ACC112 (cell line): Measurements from ENCODE around the gene CCNB1.
"Not testable (repeated sequence)": the region's sequence is repeated elsewhere in the genome, so short reads cannot be mapped to it uniquely, and the experiment has no call there.

Experiments
- H2AFZ ChIP-seq: fragments of 200-600 bp; sonication (generic); one replicate; pipeline ENCODE4 v1.6.0; 2017; ENCODE audit warnings: antibody characterized with exemption, low read length; ENCODE audit not compliant: unreplicated experiment
- H3K27ac ChIP-seq: fragments of 200-600 bp; sonication (generic); 2 replicates; pipeline ENCODE4 v1.5.1; 2014; ENCODE audit warnings: low read depth, mild to moderate bottlenecking, antibody characterized with exemption, low read length, moderate library complexity
- H3K27me3 ChIP-seq: fragments of 200-600 bp; sonication (generic); 2 replicates; pipeline ENCODE4 v1.6.1; 2014; ENCODE audit warnings: mild to moderate bottlenecking, antibody characterized with exemption, low read length, moderate library complexity, mixed read lengths; ENCODE audit not compliant: insufficient read depth
- H3K36me3 ChIP-seq: fragments of 200-600 bp; sonication (generic); 2 replicates; pipeline ENCODE4 v1.6.1; 2016; ENCODE audit warnings: mild to moderate bottlenecking, antibody characterized with exemption, low read length, moderate library complexity, mixed read lengths; ENCODE audit not compliant: insufficient read depth
- H3K4me1 ChIP-seq: fragments of 200-600 bp; sonication (generic); one replicate; pipeline ENCODE4 v1.6.1; 2016; ENCODE audit warnings: low read length, mixed read lengths; ENCODE audit not compliant: insufficient read depth, unreplicated experiment, control insufficient read depth
- H3K4me3 ChIP-seq: fragments of 200-600 bp; sonication (generic); 2 replicates; pipeline ENCODE4 v1.5.1; 2014; ENCODE audit warnings: mild to moderate bottlenecking, low read depth, low read length
- H3K79me2 ChIP-seq: fragments of 200-600 bp; sonication (generic); one replicate; pipeline ENCODE4 v1.6.0; 2016; ENCODE audit warnings: low read length; ENCODE audit not compliant: control insufficient read depth, unreplicated experiment, insufficient read depth

The CCNB1 gene

DNA sequence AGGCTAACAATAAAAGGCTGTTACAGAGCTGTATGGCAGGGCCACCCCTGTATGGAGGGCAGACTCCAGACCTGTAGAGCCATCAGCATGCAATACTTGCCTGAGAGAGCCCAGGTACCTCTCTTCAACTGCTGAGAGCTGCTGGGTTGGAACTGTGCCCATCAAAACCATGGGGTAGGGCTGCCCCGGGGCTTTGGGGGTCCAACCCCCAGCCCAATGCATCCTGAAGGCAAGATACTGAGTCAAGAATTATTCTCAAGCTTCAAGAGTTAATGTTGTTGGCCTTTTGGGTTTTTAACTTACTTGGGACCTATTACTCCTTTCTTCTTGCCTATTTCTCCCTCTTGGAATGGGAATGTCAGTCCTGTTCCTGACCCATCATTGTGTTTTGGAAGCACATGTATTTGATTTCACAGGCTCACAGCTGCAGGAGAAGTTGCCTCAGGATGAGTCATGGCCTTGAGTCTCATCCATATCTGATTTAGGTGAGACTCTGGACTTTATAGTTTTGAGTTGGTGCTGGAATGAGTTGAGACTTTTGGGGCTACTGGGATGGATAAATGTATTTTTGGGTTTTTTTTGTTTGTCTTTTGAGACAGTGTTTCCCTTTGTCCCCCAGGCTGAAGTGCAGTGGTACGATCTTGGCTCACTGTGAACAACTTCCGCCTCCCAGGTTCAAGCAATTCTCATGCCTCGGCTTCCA is 46.7 kb downstream of the CCNB1 start:
- H3K79me2 ChIP-seq: peaks cover 6% of the 10 kb centered on the region
- H2AFZ ChIP-seq: no peak overlapping the region
- 0 out of 2 replicates have a peak, but pooled peaks cover 2% of the 10 kb centered on the region for H3K36me3 ChIP-seq
- H3K27ac ChIP-seq: no peak overlapping the region
- H3K4me1 ChIP-seq: peaks cover 8% of the 10 kb centered on the region
- no peak overlapping the region for H3K4me3 ChIP-seq
- H3K27me3 ChIP-seq: no peaks in the 10 kb centered on the region

DNA sequence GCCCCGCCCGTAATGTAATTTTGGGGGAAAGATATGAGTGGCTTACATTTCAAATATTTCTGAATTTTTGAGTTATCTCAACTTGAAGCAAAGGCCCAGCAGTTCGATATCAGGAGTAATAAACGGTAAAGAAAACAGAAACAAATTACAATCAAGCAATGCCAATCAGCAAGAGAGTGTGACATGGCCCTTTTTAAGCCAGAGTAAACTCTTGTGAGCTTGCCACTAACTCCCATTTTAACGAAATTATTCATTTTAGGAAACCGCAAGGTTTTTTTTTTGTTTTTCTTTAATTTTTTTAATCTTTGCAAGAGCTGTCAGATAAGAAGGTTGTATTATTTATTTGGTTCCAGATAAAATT is 50.2 kb downstream of the CCNB1 start:
- H3K4me3 ChIP-seq: peak overlapping the region; percentile 89
- H3K27me3 ChIP-seq: no peaks in the 10 kb centered on the region
- no peaks in the 10 kb centered on the region for H3K36me3 ChIP-seq
- H3K79me2 ChIP-seq: peaks cover 21% of the 10 kb centered on the region
- H3K27ac ChIP-seq: peak overlapping the region; percentile 26; the same call in 1 of the 2 replicates
- peak overlapping the region; percentile 96 for H2AFZ ChIP-seq
- H3K4me1 ChIP-seq: peaks cover 8% of the 10 kb centered on the region

DNA sequence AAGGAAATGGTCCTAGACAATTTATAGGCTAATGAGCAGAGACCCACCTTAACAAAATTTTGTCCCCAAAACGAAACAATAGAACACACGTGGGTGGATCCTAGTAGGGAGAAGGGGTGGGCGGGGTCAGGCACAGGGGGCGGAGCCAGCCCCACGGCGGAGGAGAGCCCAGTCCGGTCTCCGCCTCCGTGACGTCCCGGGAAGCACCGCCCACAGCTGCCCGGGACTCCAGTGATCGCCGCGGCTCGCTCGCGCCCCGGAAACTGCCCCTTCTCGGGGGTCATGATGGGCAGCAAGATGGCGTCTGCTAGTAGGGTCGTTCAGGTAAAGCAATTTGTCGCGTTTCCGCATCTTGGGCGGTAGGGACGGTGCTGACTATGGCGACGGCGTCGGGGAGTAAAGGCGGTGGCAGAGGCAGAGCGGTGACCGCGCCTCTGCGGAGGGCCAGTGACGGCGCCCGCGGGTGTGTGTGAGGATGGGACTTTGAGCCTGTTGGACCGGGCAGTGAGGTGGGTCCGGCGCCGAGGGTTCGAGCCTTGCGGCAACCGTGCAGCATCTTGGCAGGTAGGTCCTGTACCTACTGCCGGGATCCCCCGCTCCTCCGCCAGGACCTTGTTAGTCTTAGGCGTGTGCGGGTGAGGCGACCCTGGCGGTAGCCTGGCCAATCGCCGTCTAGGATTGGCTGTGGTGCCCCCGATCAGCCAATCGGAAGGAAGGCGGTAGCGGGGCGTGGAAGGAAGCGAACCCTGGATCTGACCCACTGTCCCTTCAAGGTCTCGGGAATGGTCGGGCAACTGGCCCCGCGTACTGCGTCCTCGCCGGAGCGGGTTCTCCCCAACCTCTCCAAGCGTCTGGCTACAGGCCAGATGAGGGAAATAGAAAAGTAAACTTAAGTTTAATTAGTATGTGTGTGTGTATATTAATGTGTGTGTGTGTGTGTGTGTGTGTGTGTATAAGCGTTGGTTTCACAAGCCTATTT is 50.9 kb downstream of the CCNB1 start:
- peak overlapping the region; percentile 96 for H2AFZ ChIP-seq
- peak overlapping the region; percentile 89 for H3K4me3 ChIP-seq
- no peaks in the 10 kb centered on the region for H3K27me3 ChIP-seq
- H3K4me1 ChIP-seq: peaks cover 8% of the 10 kb centered on the region
- peak overlapping the region; percentile 33; the same call in 1 of the 2 replicates for H3K27ac ChIP-seq
- H3K79me2 ChIP-seq: peaks cover 21% of the 10 kb centered on the region
- H3K36me3 ChIP-seq: no peaks in the 10 kb centered on the region

DNA sequence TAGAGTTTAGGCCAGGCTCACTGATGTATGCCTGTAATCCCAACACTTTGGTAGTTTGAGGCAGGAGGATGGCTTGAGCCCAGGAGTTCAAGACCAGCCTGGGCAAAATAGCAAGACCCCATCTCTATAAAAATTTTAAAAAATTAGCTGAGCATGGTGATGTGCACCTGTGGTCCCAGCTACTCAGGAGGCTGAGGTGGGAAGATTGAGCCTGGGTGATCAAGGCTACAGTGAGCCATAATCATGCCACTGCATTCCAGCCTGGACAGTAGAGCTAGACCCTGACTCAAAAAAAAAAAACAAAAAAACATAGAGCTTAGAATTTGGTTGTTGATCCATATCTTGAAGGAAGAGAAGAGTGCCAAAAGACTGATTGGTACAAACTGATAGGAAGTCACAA is 53.0 kb downstream of the CCNB1 start:
- peaks cover 8% of the 10 kb centered on the region for H3K4me1 ChIP-seq
- H3K36me3 ChIP-seq: no peaks in the 10 kb centered on the region
- H3K79me2 ChIP-seq: peaks cover 22% of the 10 kb centered on the region
- H3K27ac ChIP-seq: no peak overlapping the region
- no peaks in the 10 kb centered on the region for H3K27me3 ChIP-seq
- H2AFZ ChIP-seq: no peak overlapping the region
- no peak overlapping the region for H3K4me3 ChIP-seq

DNA sequence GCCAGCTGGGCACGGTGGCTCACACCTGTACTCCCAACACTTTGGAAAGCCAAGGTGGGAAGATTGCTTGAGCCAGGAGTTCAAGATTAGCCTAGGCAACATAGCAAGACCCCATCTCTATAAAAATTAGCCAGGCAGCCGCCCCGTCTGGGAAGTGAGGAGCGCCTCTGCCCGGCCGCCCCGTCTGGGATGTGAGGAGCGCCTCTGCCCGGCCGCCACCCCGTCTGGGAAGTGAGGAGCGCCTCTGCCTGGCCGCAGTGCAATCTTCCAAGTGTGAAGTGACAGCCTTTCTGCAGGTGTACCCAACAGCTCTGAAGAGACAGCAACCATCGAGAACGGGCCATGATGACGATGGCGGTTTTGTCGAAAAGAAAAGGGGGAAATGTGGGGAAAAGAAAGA is 53.4 kb downstream of the CCNB1 start:
- not testable (repeated sequence) for H2AFZ ChIP-seq, H3K4me1 ChIP-seq
- H3K79me2 ChIP-seq: peaks cover 22% of the 10 kb centered on the region

DNA sequence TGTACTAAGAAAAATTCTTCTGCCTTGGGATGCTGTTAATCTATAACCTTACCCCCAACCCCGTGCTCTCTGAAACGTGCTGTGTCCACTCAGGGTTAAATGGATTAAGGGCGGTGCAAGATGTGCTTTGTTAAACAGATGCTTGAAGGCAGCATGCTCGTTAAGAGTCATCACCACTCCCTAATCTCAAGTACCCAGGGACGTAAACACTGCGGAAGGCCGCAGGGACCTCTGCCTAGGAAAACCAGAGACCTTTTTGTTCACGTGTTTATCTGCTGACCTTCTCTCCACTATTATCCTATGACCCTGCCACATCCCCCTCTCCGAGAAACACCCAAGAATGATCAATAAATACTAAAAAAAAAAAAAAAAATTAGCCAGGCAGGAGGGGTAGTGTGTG is 53.9 kb downstream of the CCNB1 start:
- H3K36me3 ChIP-seq, H3K4me3 ChIP-seq, H3K27me3 ChIP-seq, H3K27ac ChIP-seq, H2AFZ ChIP-seq, H3K4me1 ChIP-seq: not testable (repeated sequence)
- peaks cover 22% of the 10 kb centered on the region for H3K79me2 ChIP-seq

More for the DNA sequence above, 53.4 kb downstream of the CCNB1 start:
- not testable (repeated sequence) for H3K27me3 ChIP-seq, H3K4me3 ChIP-seq, H3K36me3 ChIP-seq, H3K27ac ChIP-seq

DNA sequence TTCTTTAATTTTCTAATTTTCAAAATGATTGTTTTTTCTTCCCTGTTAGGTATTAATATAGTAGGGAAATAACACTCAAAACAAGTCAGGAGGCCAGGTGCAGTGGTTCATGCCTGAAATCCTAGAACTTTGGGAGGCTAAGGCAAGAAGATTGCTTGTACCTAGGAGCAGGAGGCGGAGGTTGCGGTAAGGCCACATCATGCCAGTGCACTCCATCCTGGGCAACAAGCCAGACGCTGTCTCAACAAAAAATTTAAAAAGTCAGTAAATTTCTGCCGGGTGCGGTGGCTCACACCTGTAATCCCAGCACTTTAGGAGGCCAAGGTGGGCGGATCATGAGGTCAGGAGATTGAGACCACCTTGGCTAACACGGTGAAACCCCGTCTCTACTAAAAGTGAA is 57.6 kb downstream of the CCNB1 start:
- no peaks in the 10 kb centered on the region for H3K27me3 ChIP-seq
- peaks cover 9% of the 10 kb centered on the region for H3K79me2 ChIP-seq
- H3K27ac ChIP-seq: no peak overlapping the region
- no peaks in the 10 kb centered on the region for H3K4me1 ChIP-seq
- peaks cover 4% of the 10 kb centered on the region for H3K36me3 ChIP-seq
- H3K4me3 ChIP-seq: no peak overlapping the region
- H2AFZ ChIP-seq: no peak overlapping the region

DNA sequence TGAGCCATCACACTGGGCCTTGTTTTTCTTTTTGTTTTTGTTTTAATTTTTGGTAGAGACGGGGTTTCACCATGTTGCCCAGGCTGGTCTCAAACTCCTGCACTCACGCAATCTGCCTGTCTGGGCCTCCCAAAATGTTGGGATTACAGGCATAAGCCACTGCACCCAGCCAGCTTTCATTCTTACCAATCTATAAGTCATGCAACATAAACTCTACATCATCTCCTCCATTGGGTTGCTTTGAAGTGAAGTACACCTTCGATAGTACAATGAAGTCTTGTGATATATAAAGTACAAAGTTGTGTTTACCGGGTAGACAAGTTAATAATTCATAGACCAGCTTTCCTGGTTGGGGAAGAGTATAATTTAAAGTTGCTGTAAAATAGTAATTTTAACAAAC is 58.9 kb downstream of the CCNB1 start:
- Histone ChIP-seq H3K79me2 (peaks cover 2% of the 10 kb centered on the region), H3K27me3 (no peaks in the 10 kb centered on the region), H2AFZ (no peak overlapping the region), H3K36me3 (peaks cover 4% of the 10 kb centered on the region), H3K4me1 (no peaks in the 10 kb centered on the region), H3K27ac (no peak overlapping the region), H3K4me3 (no peak overlapping the region)
